Loucy (cell line): ENCODE results near the gene MYO1F.

ENCODE experiments used
- EZH2phosphoT487 ChIP-seq: fragments of 200-600 bp; IDR thresholded peaks from 2 replicates; pipeline ENCODE4 v1.6.1; 2018; ENCODE audit warnings: antibody characterized with exemption, mild to moderate bottlenecking, moderate library complexity, borderline replicate concordance
- TF ChIP-seq, protein P1 (sequence below): fragments of 200-600 bp; sonication (generic); conservative IDR thresholded peaks from 2 replicates; pipeline ENCODE4 v1.5.1; 2014; ENCODE audit warnings: mild to moderate bottlenecking, antibody characterized with exemption, low read length

DNA sequence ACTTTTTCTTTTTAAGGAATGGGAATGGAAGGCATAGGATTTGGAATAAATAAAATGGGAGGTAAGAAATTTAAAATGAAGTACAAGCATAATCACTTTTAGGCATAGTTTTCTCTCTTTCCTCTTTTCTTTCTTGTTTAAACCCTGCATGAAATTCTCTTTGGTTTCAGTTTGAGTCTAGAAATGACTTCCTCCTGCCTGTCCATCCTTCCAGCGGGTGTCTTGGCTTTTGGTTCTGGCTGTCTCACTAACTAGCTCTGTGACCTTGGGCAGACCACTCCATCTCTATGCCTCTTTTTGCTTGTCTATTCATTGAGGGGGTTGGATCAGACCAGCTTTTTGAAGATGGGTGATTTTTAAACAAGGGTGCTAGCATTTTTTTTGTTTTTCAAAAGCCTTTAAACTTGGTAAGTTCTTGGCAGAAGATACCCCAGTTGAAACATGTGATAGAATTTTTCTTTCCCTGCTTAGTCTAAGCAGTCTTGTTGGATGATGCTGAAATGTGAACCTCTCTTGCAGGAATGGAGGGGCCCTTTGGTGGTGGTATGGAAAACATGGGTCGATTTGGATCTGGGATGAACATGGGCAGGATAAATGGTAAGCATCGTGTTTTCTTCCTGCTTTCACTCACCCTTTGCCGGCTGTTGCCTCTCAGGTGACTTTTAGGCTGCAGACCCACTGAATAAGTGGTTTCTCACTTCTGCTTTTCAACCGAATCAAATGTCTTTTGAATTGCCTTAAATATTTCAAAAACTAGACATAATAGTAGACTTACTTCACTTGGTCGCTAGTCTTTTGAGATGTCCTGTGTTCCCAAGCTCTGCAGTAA lies 103.4 kb downstream of the MYO1F start:
- TF ChIP-seq, protein P1, sequence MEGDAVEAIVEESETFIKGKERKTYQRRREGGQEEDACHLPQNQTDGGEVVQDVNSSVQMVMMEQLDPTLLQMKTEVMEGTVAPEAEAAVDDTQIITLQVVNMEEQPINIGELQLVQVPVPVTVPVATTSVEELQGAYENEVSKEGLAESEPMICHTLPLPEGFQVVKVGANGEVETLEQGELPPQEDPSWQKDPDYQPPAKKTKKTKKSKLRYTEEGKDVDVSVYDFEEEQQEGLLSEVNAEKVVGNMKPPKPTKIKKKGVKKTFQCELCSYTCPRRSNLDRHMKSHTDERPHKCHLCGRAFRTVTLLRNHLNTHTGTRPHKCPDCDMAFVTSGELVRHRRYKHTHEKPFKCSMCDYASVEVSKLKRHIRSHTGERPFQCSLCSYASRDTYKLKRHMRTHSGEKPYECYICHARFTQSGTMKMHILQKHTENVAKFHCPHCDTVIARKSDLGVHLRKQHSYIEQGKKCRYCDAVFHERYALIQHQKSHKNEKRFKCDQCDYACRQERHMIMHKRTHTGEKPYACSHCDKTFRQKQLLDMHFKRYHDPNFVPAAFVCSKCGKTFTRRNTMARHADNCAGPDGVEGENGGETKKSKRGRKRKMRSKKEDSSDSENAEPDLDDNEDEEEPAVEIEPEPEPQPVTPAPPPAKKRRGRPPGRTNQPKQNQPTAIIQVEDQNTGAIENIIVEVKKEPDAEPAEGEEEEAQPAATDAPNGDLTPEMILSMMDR, result no peak
- no peak for TF ChIP-seq EZH2phosphoT487
